ENCODE data around the gene BACH2.

GRCh38 chr6:90096818-90097217, 199.8 kb downstream of the BACH2 start:
- TF ChIP-seq E2F6 (IDR thresholded peaks at IDR 0.05; ENCODE audit: borderline replicate concordance, low read depth) = no peak
- TF ChIP-seq POLR2A (IDR thresholded peaks at IDR 0.05; ENCODE audit: low read length) = no peak
- TF ChIP-seq CTCF (IDR thresholded peaks at IDR 0.05) = no peak
- no peak for TF ChIP-seq MYC (IDR thresholded peaks at IDR 0.05; ENCODE audit: borderline replicate concordance, low read length)
- no peak for TF ChIP-seq RCOR1 (IDR thresholded peaks at IDR 0.05; ENCODE audit: low read depth, low read length)
- TF ChIP-seq EP300 (IDR thresholded peaks at IDR 0.05) = no peak
